Suppressor macrophage treated with lipopolysaccharide for 1 hour (primary cell): ENCODE data around the gene MAGOH.

Experiments used
- DNase-seq, 3 donors: peaks; one replicate each; pipeline ENCODE4 v3.0.0-alpha.2; 2020 to 2022

Gene MAGOH

GRCh38 chr1:53183095-53183990 is 55.0 kb downstream of the MAGOH start:
- DNase-seq, result no peak

GRCh38 chr1:53182716-53183094 is 55.6 kb downstream of the MAGOH start:
- DNase-seq, result no peak

- peak; percentile 82 to 93 (median 93) for DNase-seq
These were observed 56.2 kb downstream of the MAGOH start for GRCh38 chr1:53182111-53182593.

- peak in 1 of 3 donors; percentile 7 for DNase-seq
These were observed 57.4 kb downstream of the MAGOH start for GRCh38 chr1:53180951-53181350.

GRCh38 chr1:53180226-53180625 is 58.1 kb downstream of the MAGOH start:
- DNase-seq, result no peak
